ENCODE measurements around the gene NECTIN4. TPM values are rescaled to one million over a fixed set of nuclear protein-coding genes. Genes with fewer than 3 reads are reported as not detected.
A peak's percentile ranks its signal among the peaks of the same experiment; 100 is the strongest.
"Not testable (repeated sequence)": the region's sequence is repeated elsewhere in the genome, so short reads cannot be mapped to it uniquely, and the experiment has no call there.

NECTIN4 gene
- total RNA-seq, 4 donors from 2014 or later: 0.27 TPM; not detected in 3

DNA sequence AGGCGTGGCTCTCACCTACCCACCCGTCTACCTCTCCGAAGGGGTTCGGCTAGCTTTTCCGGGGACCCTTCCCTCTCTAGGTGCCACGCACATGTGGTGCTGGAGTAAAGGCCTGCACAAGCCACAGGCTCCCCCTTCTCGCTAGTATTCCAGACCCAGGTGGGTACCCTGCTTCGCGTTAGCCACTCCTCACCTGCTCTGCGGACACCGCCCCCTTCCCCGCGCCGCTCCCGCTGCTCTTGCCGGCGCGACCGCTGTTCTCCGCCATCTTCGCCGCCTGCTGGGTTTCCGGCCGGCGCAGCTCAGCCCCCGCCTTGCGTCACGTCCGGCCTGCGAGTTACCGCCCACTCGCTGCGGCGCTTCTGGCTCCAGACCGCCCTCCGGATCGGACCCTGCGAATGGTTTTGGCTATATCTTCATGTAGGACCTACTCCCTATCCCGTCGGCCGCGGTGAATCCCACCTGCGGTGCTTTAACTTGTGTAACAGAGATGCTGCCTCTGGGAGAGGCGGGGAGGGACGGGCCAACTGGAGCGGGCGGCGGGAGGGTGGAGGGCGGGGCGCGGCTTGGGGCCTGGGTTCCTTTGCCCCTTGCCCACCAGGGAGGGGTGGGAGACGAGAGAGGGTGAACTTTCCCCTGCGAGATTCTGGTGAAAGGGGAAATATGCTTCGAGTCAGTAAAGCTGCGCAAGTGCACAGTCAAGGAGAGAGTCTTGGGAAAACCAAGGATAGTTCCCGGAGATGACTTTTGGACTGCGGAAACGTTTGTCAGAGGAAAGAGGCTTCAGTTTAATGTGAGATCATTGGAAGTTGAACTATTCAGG, 28.6 kb upstream of the NECTIN4 start, which contains the start of the genes NIT1 and PFDN2:
Gene NIT1 (plus strand): TSS at position 347 of the 823 bp plus-strand sequence. CDS start 72 bp downstream, at position 419.
Gene PFDN2 (minus strand): TSS at position 279 of the 823 bp plus-strand sequence. CDS start 11 bp downstream, at position 268.
- TF ChIP-seq CTCF (IDR thresholded peaks at IDR 0.05) (no peak), POLR2A (IDR thresholded peaks at IDR 0.05) (peak; percentile 9 to 91)
- intact Hi-C loops (cut with DNase I): no loop called here
- peak; percentile 83 to 84 for DNase-seq
- Histone ChIP-seq H3K4me1 (peaks cover 20 to 36% of the 10 kb centered on the region in 2 donors), H3K4me3 (replicated peaks in 1 of 3) (peak within 1 kb of the TSS; percentile 77 to 92 (median 79)), H3K27ac (peak within 1 kb of the TSS; percentile 78 to 93 (median 93)), H3K36me3 (peaks cover 20 to 24% of the 10 kb centered on the region in 2 donors), H3K27me3 (no peaks in the 10 kb centered on the region), H3K9me3 (no peaks in the 10 kb centered on the region)
- 0 to 1% methylated on average over 26 to 57 of the region's 58 CpGs for WGBS, 2 donors

DNA sequence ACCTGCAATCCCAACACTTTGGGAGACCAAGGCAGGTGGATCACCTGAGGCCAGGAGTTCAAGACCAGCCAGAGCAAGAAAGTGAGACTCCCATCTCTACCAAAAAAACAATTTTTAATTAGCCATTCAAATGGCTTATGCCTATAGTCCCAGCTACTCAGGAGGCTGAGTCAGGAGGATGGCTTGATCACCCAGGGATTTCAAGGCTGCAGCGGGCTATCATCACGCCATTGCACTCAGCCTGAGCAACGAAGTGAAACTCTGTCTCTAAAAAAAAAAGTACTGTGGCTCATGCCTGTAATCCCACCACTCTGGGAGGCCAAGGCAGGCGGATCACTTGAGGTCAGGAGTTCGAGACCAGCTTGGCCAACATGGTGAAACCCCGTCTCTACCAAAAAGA, 26.6 kb upstream of the NECTIN4 start:
- H3K4me3 ChIP-seq (replicated peaks in 1 of 3); DNase-seq; H3K36me3 ChIP-seq; H3K27ac ChIP-seq; intact Hi-C loops (cut with DNase I); H3K9me3 ChIP-seq; H3K27me3 ChIP-seq: not testable (repeated sequence)
- WGBS, 2 donors: 90 to 91% methylated on average over 6 of the region's 6 CpGs
- H3K4me1 ChIP-seq: peaks cover 20 to 36% of the 10 kb centered on the region in 2 donors

DNA sequence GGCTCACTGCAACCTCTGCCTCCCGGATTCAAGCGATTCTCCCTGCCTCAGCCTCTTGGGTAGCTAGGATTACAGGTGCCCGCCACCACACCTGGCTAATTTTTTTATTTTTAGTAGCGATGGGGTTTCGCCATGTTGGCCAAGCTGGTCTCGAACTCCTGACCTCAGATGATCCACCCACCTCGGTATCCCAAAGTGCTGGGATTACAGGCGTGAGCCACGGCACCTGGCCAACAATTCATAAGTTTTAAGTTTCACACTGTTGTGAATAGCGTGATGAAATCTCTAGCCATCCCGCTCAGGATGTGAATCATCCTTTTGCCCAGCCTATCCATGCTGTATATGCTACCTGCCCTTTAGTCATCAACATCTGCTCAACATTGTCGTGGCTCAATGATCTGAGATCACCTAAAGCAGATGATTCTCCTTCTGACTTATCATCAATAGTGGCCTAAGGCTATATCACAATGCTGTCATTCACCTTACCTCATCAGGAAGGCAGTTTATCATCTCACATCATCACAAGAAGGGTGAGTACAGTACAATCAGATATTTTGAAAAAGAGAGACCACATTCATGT, 25.9 kb upstream of the NECTIN4 start:
- peaks cover 20 to 32% of the 10 kb centered on the region in 2 donors for H3K4me1 ChIP-seq
- no peak for DNase-seq
- intact Hi-C loops (cut with DNase I): no loop called here

GRCh38 chr1:161114556-161114955, 25.2 kb upstream of the NECTIN4 start:
- Histone ChIP-seq H3K27me3 (no peaks in the 10 kb centered on the region), H3K4me1 (peaks cover 20 to 25% of the 10 kb centered on the region in 2 donors), H3K27ac (no peak overlapping the region), H3K9me3 (no peaks in the 10 kb centered on the region), H3K4me3 (replicated peaks in 1 of 3) (no peak overlapping the region), H3K36me3 (no peaks in the 10 kb centered on the region)
- DNase-seq: no peak
- 88 to 93% methylated on average over 2 of the region's 2 CpGs for WGBS, 2 donors
- no peak for TF ChIP-seq POLR2A (IDR thresholded peaks at IDR 0.05)
- TF ChIP-seq CTCF (IDR thresholded peaks at IDR 0.05): no peak
- intact Hi-C loops (cut with DNase I): no loop called here

More for the DNA sequence above, 25.9 kb upstream of the NECTIN4 start:
- Histone ChIP-seq H3K36me3 (no peaks in the 10 kb centered on the region), H3K4me3 (replicated peaks in 1 of 3) (no peak overlapping the region), H3K27ac (no peak overlapping the region), H3K9me3 (no peaks in the 10 kb centered on the region), H3K27me3 (no peaks in the 10 kb centered on the region)
- 90 to 94% methylated on average over 12 of the region's 12 CpGs for WGBS, 2 donors
- TF ChIP-seq CTCF (IDR thresholded peaks at IDR 0.05) (no peak), POLR2A (IDR thresholded peaks at IDR 0.05) (no peak)

- Histone ChIP-seq H3K4me1 (peaks cover 15 to 19% of the 10 kb centered on the region in 2 donors), H3K36me3 (no peaks in the 10 kb centered on the region), H3K27me3 (no peaks in the 10 kb centered on the region), H3K4me3 (replicated peaks in 1 of 3) (no peak overlapping the region), H3K27ac (no peak overlapping the region), H3K9me3 (no peaks in the 10 kb centered on the region)
- no peak for DNase-seq
- intact Hi-C loops (cut with DNase I): no loop called here
- TF ChIP-seq CTCF (IDR thresholded peaks at IDR 0.05) (no peak), POLR2A (IDR thresholded peaks at IDR 0.05) (no peak)
- WGBS, 2 donors: 90 to 91% methylated on average over 1 of the region's 1 CpG
Observed at GRCh38 chr1:161113915-161114314, 24.6 kb upstream of the NECTIN4 start.
